Left colon (tissue), 2 donors: Measurements from ENCODE around the gene FCRL2. TPM values are rescaled to one million over a fixed set of nuclear protein-coding genes. Genes with fewer than 3 reads are reported as not detected.

Experiments
- ATAC-seq: fragments of 200-7000 bp; cut with Tn5 transposase; one replicate; pipeline ENCODE4 v1.9.1; 2020; ENCODE audit warnings: mild to moderate bottlenecking, moderate library complexity
- DNase-seq, 2 donors: peaks; one replicate each; pipeline ENCODE4 v3.0.0-alpha.2; 2020
- intact Hi-C, 2 donors: fragments of 100-400 bp; cut with DNase I in 1 of 2; cut with micrococcal nuclease in 1 of 2; formaldehyde crosslinking; loops; one replicate each; pipeline versions ENCODE4 v1.11.2 to v1.14.0; 2022; cut with DNase I, micrococcal nuclease
- total RNA-seq, 2 donors: library from RNA; stranded (reverse); fragmentation: NEBNext Ultra II Directional; extraction: Animal tissue kit (Norgen Biotek cat#: 25700); gene quantifications; one replicate each; pipeline ENCODE4 v1.2.1, GENCODE V29; 2021
- donor health status: DM: no; HTN: no; CAD: no.
- donor health status: DM: yes; HTN: yes; CAD: no.

The FCRL2 gene
- total RNA-seq, 2 donors from 2014 or later, result 1.1 to 1.2 TPM

DNA sequence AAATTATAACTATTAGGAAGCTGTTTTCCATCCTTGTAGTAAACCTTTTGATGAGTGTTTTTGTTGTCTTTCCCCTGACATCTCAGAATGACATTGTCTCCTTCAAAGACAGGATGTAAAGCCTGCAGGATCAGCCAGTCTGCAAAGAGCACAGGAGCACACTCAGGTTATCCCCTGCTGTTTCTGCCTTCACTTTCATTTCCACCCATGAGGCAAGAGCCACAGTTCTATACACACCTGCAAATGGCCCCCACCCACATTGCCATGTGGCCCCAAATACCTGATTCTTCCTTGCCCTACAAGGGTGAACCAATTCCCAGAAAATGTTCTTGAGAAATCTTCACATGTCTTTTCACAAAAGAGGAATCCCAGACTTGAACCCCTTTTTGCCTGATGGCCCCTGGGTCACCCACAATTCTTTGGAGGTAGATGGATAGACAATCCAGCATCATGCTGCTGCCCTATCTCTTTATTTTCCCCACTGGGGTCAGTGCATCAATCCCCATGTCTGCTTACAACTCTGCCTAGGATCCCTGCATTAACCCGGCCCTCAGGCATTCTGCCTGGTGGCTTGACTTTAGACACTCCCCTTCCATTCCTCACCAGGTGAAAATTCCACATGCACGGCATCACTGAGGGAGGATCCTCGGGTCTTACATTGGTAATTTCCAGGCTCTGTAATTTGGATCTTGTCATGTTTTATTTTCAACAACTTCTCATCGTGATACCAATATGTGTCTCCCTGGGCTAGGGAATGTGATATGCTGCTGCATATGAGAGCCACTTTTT lies 79.0 kb downstream of the FCRL2 start:
- DNase-seq, result no peak
- intact Hi-C loops, result no loop called here
- ATAC-seq, result no peak

DNA sequence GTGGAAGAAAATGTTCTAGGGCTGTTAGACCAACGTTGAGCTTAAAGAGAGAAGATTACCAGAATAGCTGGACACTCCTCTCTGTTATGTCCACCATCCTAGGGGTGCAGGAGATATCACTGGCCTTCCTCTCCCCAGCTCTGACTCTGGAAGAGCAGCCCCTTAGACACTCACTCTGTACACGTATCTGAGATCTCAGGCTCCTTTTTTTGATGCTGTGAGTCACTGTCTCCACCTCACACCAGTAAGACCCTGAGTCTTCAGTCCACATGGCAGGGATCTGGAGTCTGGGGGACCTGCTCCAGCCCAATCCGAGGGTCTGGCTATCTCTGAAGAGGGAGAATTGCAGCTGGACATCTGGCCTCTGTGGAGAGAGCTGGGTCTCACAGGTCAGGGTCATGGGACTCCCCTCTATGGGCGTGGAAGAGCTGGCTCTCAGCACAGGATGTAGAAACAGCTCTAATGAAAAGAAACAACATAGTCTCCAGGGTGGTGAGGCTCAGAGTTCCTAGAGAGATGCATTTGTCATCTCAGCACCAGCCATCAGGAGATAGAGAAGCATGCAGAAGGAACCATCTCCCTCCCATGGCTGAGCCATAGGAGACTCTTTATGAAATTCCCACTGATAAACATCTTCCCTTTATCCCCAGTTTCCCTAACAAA lies 79.8 kb downstream of the FCRL2 start:
- ATAC-seq, result no peak
- DNase-seq, result no peak
- intact Hi-C loops, result no loop called here

Other genes starting within 250 kb of the FCRL2 start
- gene FCRL5, start 224.6 kb downstream of the FCRL2 start, total RNA-seq, result 1 to 10 TPM; 2.2 to 4.5 TPM
- gene FCRL4, start 179.0 kb downstream of the FCRL2 start, total RNA-seq, result under 1 TPM in 1 of 2 donors, not detected in 1; 0.28 TPM
- gene FCRL3, start 76.4 kb downstream of the FCRL2 start, total RNA-seq, result under 1 TPM; 0.27 to 0.53 TPM
- gene FCRL1, start 43.0 kb upstream of the FCRL2 start, total RNA-seq, result 1 to 10 TPM in 1 of 2 donors, under 1 TPM in 1; 0.61 to 1.5 TPM
- under 1 TPM in 1 of 2 donors, not detected in 1; 0.27 TPM for gene CD5L, start 64.7 kb upstream of the FCRL2 start, total RNA-seq
- 1 to 10 TPM; 5.6 to 9.2 TPM for gene KIRREL1, start 216.5 kb upstream of the FCRL2 start, total RNA-seq